ENCODE results near the gene MID1. TPM values are rescaled to one million over a fixed set of nuclear protein-coding genes. Genes with fewer than 3 reads are reported as not detected.
A peak's percentile ranks its signal among the peaks of the same experiment; 100 is the strongest.

The MID1 gene
- total and polyA plus RNA-seq, 4 donors = 4.3 to 25.8 (median 12.9) TPM

- no peak for ATAC-seq (ENCODE audit: insufficient read depth, low FRiP score)
- DNase-seq = no peak
- H3K4me3 ChIP-seq = no peak overlapping the region
- peaks cover 0 to 17% (median 0%) of the 10 kb centered on the region in 5 donors for H3K4me1 ChIP-seq (ENCODE audit: control insufficient read depth in 5 of 5, insufficient read depth in 5 of 5, low read length in 5 of 5)
- H3K27ac ChIP-seq (ENCODE audit: low read depth in 1 of 2, low read length in 1 of 2) = peak overlapping the region in 1 of 2 donors; percentile 33
- no peak overlapping the region for H3K9ac ChIP-seq (ENCODE audit: insufficient read depth in 1 of 2, low read length in 2 of 2)
- H3K27me3 ChIP-seq (ENCODE audit: control insufficient read depth in 3 of 3, insufficient read depth in 3 of 3, low read length in 2 of 3) = peaks cover 0 to 5% (median 0%) of the 10 kb centered on the region in 3 donors
- no peak for TF ChIP-seq CTCF (IDR thresholded peaks at IDR 0.05; ENCODE audit: control extremely low read depth, extremely low read depth)
- H3K9me3 ChIP-seq (ENCODE audit: control insufficient read depth in 4 of 4, insufficient read depth in 3 of 4, low read length in 3 of 4) = peaks cover 0 to 8% (median 3%) of the 10 kb centered on the region in 4 donors
- WGBS, 2 donors = 47 to 61% methylated on average over 4 of the region's 4 CpGs
- H3K36me3 ChIP-seq (ENCODE audit: control insufficient read depth in 4 of 4, insufficient read depth in 4 of 4, low read length in 4 of 4) = no peaks in the 10 kb centered on the region
Observed at GRCh38 chrX:10569946-10570345, 50.4 kb downstream of the MID1 start.

- Histone ChIP-seq H3K27ac (ENCODE audit: low read depth in 1 of 2, low read length in 1 of 2) (no peak overlapping the region), H3K9me3 (ENCODE audit: control insufficient read depth in 4 of 4, insufficient read depth in 3 of 4, low read length in 3 of 4) (peaks cover 0 to 1% (median 0%) of the 10 kb centered on the region in 4 donors), H3K4me3 (no peak overlapping the region), H3K27me3 (ENCODE audit: control insufficient read depth in 3 of 3, insufficient read depth in 3 of 3, low read length in 2 of 3) (peaks cover 0 to 5% (median 0%) of the 10 kb centered on the region in 3 donors), H3K36me3 (ENCODE audit: control insufficient read depth in 4 of 4, insufficient read depth in 4 of 4, low read length in 4 of 4) (no peaks in the 10 kb centered on the region), H3K4me1 (ENCODE audit: control insufficient read depth in 5 of 5, insufficient read depth in 5 of 5, low read length in 5 of 5) (peaks cover 0 to 19% (median 0%) of the 10 kb centered on the region in 5 donors), H3K9ac (ENCODE audit: insufficient read depth in 1 of 2, low read length in 2 of 2) (no peak overlapping the region)
- ATAC-seq (ENCODE audit: insufficient read depth, low FRiP score) (no peak), DNase-seq (no peak)
- WGBS, 2 donors = 59 to 76% methylated on average over 3 of the region's 3 CpGs
- no peak for TF ChIP-seq CTCF (IDR thresholded peaks at IDR 0.05; ENCODE audit: control extremely low read depth, extremely low read depth)
Observed at GRCh38 chrX:10568428-10568827, 52.0 kb downstream of the MID1 start.

- no peak for ATAC-seq (ENCODE audit: insufficient read depth, low FRiP score)
- Histone ChIP-seq H3K4me1 (ENCODE audit: control insufficient read depth in 5 of 5, insufficient read depth in 5 of 5, low read length in 5 of 5) (peaks cover 0 to 19% (median 0%) of the 10 kb centered on the region in 5 donors), H3K36me3 (ENCODE audit: control insufficient read depth in 4 of 4, insufficient read depth in 4 of 4, low read length in 4 of 4) (no peaks in the 10 kb centered on the region), H3K27me3 (ENCODE audit: control insufficient read depth in 3 of 3, insufficient read depth in 3 of 3, low read length in 2 of 3) (peaks cover 0 to 5% (median 0%) of the 10 kb centered on the region in 3 donors), H3K4me3 (no peak overlapping the region), H3K9me3 (ENCODE audit: control insufficient read depth in 4 of 4, insufficient read depth in 3 of 4, low read length in 3 of 4) (no peaks in the 10 kb centered on the region), H3K9ac (ENCODE audit: insufficient read depth in 1 of 2, low read length in 2 of 2) (no peak overlapping the region), H3K27ac (ENCODE audit: low read depth in 1 of 2, low read length in 1 of 2) (no peak overlapping the region)
- WGBS, 2 donors = 83 to 97% methylated on average over 20 of the region's 20 CpGs
- no peak for DNase-seq
- no peak for TF ChIP-seq CTCF (IDR thresholded peaks at IDR 0.05; ENCODE audit: control extremely low read depth, extremely low read depth)
Observed at GRCh38 chrX:10567136-10567535, 53.2 kb downstream of the MID1 start.

- WGBS, 2 donors = 88 to 93% methylated on average over 11 of the region's 11 CpGs
- no peak overlapping the region for H3K4me3 ChIP-seq
- H3K9me3 ChIP-seq (ENCODE audit: control insufficient read depth in 4 of 4, insufficient read depth in 3 of 4, low read length in 3 of 4) = no peaks in the 10 kb centered on the region
- peaks cover 0 to 19% (median 0%) of the 10 kb centered on the region in 5 donors for H3K4me1 ChIP-seq (ENCODE audit: control insufficient read depth in 5 of 5, insufficient read depth in 5 of 5, low read length in 5 of 5)
- TF ChIP-seq CTCF (IDR thresholded peaks at IDR 0.05; ENCODE audit: control extremely low read depth, extremely low read depth) = no peak
- peaks cover 0 to 5% (median 0%) of the 10 kb centered on the region in 3 donors for H3K27me3 ChIP-seq (ENCODE audit: control insufficient read depth in 3 of 3, insufficient read depth in 3 of 3, low read length in 2 of 3)
- ATAC-seq (ENCODE audit: insufficient read depth, low FRiP score) (no peak), DNase-seq (no peak)
- H3K27ac ChIP-seq (ENCODE audit: low read depth in 1 of 2, low read length in 1 of 2) = no peak overlapping the region
- no peaks in the 10 kb centered on the region for H3K36me3 ChIP-seq (ENCODE audit: control insufficient read depth in 4 of 4, insufficient read depth in 4 of 4, low read length in 4 of 4)
- no peak overlapping the region for H3K9ac ChIP-seq (ENCODE audit: insufficient read depth in 1 of 2, low read length in 2 of 2)
Observed at GRCh38 chrX:10566716-10567097, 53.7 kb downstream of the MID1 start.
